Esophagus squamous epithelium (tissue), 5 donors: ENCODE results near the gene FAHD2A. TPM values are rescaled to one million over a fixed set of nuclear protein-coding genes. Genes with fewer than 3 reads are reported as not detected.
"Not testable (repeated sequence)": the region's sequence is repeated elsewhere in the genome, so short reads cannot be mapped to it uniquely, and the experiment has no call there.

Experiments used
- DNase-seq: peaks from one replicate; lab custom pipeline; 2025; lab: John Stamatoyannopoulos, UW
- H3K27ac ChIP-seq, 4 donors: fragments of 200-600 bp; sonication (generic); one replicate each; pipeline ENCODE4 v1.5.1; 2016 to 2019; ENCODE audit warnings: mild to moderate bottlenecking in 1 of 4
- H3K27me3 ChIP-seq, 4 donors: fragments of 200-600 bp; sonication (generic); 1 replicate in 3 of 4; 2 replicates in 1 of 4; pipeline versions ENCODE4 v1.5.1 to v1.6.0; 2017 to 2021; ENCODE audit warnings: antibody characterized with exemption in 1 of 4
- H3K36me3 ChIP-seq, 3 donors: fragments of 200-600 bp; sonication (generic); one replicate each; pipeline ENCODE4 v1.5.1; 2016 to 2019
- H3K4me1 ChIP-seq, 3 donors: fragments of 200-600 bp; sonication (generic); one replicate each; pipeline ENCODE4 v1.5.1; 2017 to 2019
- H3K4me3 ChIP-seq, 4 donors: fragments of 200-600 bp; sonication (generic); 1 replicate in 3 of 4; 2 replicates in 1 of 4; pipeline ENCODE4 v1.5.1; 2016 to 2019; ENCODE audit warnings: mild to moderate bottlenecking in 2 of 4, moderate library complexity in 1 of 4
- H3K9me3 ChIP-seq, 3 donors: fragments of 200-600 bp; sonication (generic); one replicate each; pipeline ENCODE4 v1.5.1; 2016 to 2019
- CTCF ChIP-seq, 6 experiments: fragments of 450-650 bp in 4 of 6; fragments of 200-600 bp in 2 of 6; sonication (generic) in 2 of 6; IDR thresholded peaks; one replicate each; pipeline ENCODE4 v1.5.1; 2016 to 2019; ENCODE audit warnings: antibody characterized with exemption in 6 of 6, mild to moderate bottlenecking in 4 of 6, moderate library complexity in 4 of 6
- POLR2A ChIP-seq, 4 donors: fragments of 450-650 bp; IDR thresholded peaks; one replicate each; pipeline ENCODE4 v1.6.1; 2017; ENCODE audit warnings: antibody characterized with exemption in 4 of 4, mild to moderate bottlenecking in 4 of 4, moderate library complexity in 3 of 4
- WGBS, 2 donors: methylation state at CpG; one replicate each; pipeline ENCODE4 v1.1.5; 2018; 5-methylcytosine and 5-hydroxymethylcytosine counted together
- intact Hi-C: fragments of 100-400 bp; cut with DNase I; formaldehyde crosslinking; loops from one replicate; pipeline ENCODE4 v1.15.0; 2022
- total RNA-seq, 4 donors: library from RNA; depleted of rRNA; stranded (reverse); fragments of >200 nt; gene quantifications; one replicate each; pipeline ENCODE4 v1.1.0, GENCODE V29; 2016
- donor health status: DM: yes; HTN: yes; CAD: no.

Gene FAHD2A
- total RNA-seq, 4 donors from 2014 or later = 8.1 to 18.1 (median 13.7) TPM

- intact Hi-C loops = no loop called here
These were observed 25.9 kb upstream of the FAHD2A start for GRCh38 chr2:95376311-95377215.

GRCh38 chr2:95377216-95378123 is 25.0 kb upstream of the FAHD2A start:
- TF ChIP-seq POLR2A (IDR thresholded peaks at IDR 0.05) (no peak), CTCF (IDR thresholded peaks at IDR 0.05) (no peak)
- Histone ChIP-seq H3K4me1 (no peaks in the 10 kb centered on the region), H3K4me3 (no peak overlapping the region), H3K36me3 (peaks cover 0 to 10% (median 0%) of the 10 kb centered on the region in 3 donors), H3K27ac (no peak overlapping the region), H3K27me3 (no peaks in the 10 kb centered on the region), H3K9me3 (no peaks in the 10 kb centered on the region)
- intact Hi-C loops = no loop called here
- DNase-seq = no peak
- WGBS, 2 donors = 87 to 94% methylated on average over 7 to 10 of the region's 17 CpGs

More at GRCh38 chr2:95376311-95377215, 25.9 kb upstream of the FAHD2A start:
- TF ChIP-seq CTCF (IDR thresholded peaks at IDR 0.05) (no peak), POLR2A (IDR thresholded peaks at IDR 0.05) (no peak)
- no peak for DNase-seq
- no peak overlapping the region for H3K4me3 ChIP-seq
- H3K36me3 ChIP-seq = peaks cover 0 to 10% (median 0%) of the 10 kb centered on the region in 3 donors
- H3K9me3 ChIP-seq = no peaks in the 10 kb centered on the region
- H3K27ac ChIP-seq = no peak overlapping the region
- 77 to 87% methylated on average over 10 to 19 of the region's 22 CpGs for WGBS, 2 donors
- H3K4me1 ChIP-seq = no peaks in the 10 kb centered on the region
- H3K27me3 ChIP-seq = no peaks in the 10 kb centered on the region

GRCh38 chr2:95378281-95378680 is 24.2 kb upstream of the FAHD2A start:
- 83 to 100% methylated on average over 1 to 3 of the region's 7 CpGs for WGBS, 2 donors
- not testable (repeated sequence) for DNase-seq, H3K27ac ChIP-seq

GRCh38 chr2:95379371-95379831 is 23.1 kb upstream of the FAHD2A start:
- 42 to 57% methylated on average over 8 of the region's 8 CpGs for WGBS, 2 donors
- no peaks in the 10 kb centered on the region for H3K27me3 ChIP-seq
- peaks cover 0 to 10% (median 0%) of the 10 kb centered on the region in 3 donors for H3K36me3 ChIP-seq
- H3K4me1 ChIP-seq = peaks cover 2 to 8% (median 3%) of the 10 kb centered on the region in 3 donors
- TF ChIP-seq POLR2A (IDR thresholded peaks at IDR 0.05) (no peak), CTCF (IDR thresholded peaks at IDR 0.05) (no peak)
- H3K9me3 ChIP-seq = no peaks in the 10 kb centered on the region
- intact Hi-C loops = no loop called here
- no peak overlapping the region for H3K27ac ChIP-seq
- no peak for DNase-seq
- H3K4me3 ChIP-seq = no peak overlapping the region

More at GRCh38 chr2:95378281-95378680, 24.2 kb upstream of the FAHD2A start:
- intact Hi-C loops, H3K4me3 ChIP-seq, H3K36me3 ChIP-seq, H3K27me3 ChIP-seq, H3K4me1 ChIP-seq, H3K9me3 ChIP-seq: not testable (repeated sequence)

GRCh38 chr2:95380280-95380679 is 22.2 kb upstream of the FAHD2A start:
- H3K9me3 ChIP-seq = no peaks in the 10 kb centered on the region
- TF ChIP-seq CTCF (IDR thresholded peaks at IDR 0.05) (no peak), POLR2A (IDR thresholded peaks at IDR 0.05) (no peak)
- 73 to 85% methylated on average over 3 to 5 of the region's 5 CpGs for WGBS, 2 donors
- H3K27me3 ChIP-seq = no peaks in the 10 kb centered on the region
- no peak for DNase-seq
- H3K4me1 ChIP-seq = peaks cover 6 to 17% (median 10%) of the 10 kb centered on the region in 3 donors
- no peak overlapping the region for H3K27ac ChIP-seq
- intact Hi-C loops = no loop called here
- H3K4me3 ChIP-seq = no peak overlapping the region
- peaks cover 0 to 10% (median 0%) of the 10 kb centered on the region in 3 donors for H3K36me3 ChIP-seq
